Measurements from ENCODE around the gene CCNK. TPM values are rescaled to one million over a fixed set of nuclear protein-coding genes. Genes with fewer than 3 reads are reported as not detected.

Gene CCNK
- total RNA-seq, 3 donors from 2014 or later = 23.0 to 29.0 (median 23.9) TPM

DNA sequence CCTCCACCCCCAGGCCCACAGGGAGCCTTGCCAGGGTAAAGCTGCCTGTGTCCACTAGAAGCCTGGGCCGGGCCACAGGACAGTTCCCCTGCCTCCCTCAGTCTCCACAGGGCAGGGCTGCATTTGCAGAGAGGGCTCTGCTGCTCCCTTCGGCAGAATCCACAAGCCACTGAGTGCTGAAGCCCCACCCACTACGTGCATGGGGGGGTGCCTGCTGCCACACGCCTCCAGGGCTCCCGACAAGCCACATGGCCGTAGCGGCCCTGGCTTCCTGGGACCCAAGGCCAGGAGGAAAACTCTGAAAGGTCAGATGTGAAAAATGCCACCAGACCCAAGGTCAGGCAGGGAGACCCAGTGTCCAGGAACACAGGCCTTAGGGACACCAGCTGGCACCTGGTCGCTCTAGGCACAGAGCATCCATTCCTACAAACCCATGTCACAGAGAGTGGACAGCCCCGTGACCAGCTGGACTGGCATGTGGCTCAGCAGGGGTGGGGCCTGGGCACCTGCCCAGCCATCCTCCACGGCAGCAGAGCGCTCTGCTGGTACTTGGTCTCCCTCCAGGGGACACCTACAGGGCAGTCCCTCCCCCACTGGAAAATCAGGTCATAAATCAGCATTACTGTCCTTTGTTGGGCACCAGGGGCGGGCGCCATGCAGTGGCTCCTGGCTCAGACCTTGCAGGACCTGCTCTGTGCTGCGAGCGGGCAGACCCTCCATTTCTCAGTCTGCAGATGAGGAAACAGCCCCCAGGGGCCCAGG is 79.9 kb downstream of the CCNK start:
- Histone ChIP-seq H3K4me1 (peaks cover 17 to 52% of the 10 kb centered on the region in 2 donors), H3K27me3 (no peaks in the 10 kb centered on the region), H3K36me3 (no peaks in the 10 kb centered on the region), H3K9me3 (no peaks in the 10 kb centered on the region), H3K4me3 (no peak overlapping the region), H3K27ac (peak overlapping the region; percentile 79 to 80)
- TF ChIP-seq POLR2AphosphoS5 (IDR thresholded peaks at IDR 0.05) = no peak
- no peak for TF ChIP-seq POLR2A (IDR thresholded peaks at IDR 0.05)
- TF ChIP-seq, protein P1, sequence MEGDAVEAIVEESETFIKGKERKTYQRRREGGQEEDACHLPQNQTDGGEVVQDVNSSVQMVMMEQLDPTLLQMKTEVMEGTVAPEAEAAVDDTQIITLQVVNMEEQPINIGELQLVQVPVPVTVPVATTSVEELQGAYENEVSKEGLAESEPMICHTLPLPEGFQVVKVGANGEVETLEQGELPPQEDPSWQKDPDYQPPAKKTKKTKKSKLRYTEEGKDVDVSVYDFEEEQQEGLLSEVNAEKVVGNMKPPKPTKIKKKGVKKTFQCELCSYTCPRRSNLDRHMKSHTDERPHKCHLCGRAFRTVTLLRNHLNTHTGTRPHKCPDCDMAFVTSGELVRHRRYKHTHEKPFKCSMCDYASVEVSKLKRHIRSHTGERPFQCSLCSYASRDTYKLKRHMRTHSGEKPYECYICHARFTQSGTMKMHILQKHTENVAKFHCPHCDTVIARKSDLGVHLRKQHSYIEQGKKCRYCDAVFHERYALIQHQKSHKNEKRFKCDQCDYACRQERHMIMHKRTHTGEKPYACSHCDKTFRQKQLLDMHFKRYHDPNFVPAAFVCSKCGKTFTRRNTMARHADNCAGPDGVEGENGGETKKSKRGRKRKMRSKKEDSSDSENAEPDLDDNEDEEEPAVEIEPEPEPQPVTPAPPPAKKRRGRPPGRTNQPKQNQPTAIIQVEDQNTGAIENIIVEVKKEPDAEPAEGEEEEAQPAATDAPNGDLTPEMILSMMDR (IDR thresholded peaks at IDR 0.05) = no peak
- peak in 1 of 2 donors; percentile 70 for DNase-seq (ENCODE audit: low spot score in 2 of 2)
- intact Hi-C loops (cut with DNase I; ENCODE audit: low total_unique reads) = loop anchor here (5.0 kb wide), 1 partner anchor 41 kb away; the partner anchor contains the start of gene CCDC85C

DNA sequence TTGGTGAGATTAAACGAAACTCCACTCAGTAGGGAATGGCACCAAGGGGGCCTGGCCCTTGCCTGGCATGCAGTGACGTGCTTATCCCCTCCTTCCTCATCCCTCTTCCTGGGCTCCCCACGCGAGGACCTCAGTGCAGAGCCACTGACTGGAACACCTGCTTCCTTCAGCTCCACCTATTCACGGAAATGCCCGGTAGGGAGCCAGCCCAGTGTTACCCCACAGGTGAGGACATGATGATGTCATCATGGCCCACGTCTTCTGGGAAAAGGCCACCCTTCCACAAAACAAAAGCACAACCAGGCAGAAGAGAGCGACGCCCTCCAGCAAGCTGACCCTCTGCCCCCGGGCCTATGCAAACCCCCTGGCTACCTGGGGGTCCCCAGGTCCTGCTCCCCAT is 80.7 kb downstream of the CCNK start:
- Histone ChIP-seq H3K36me3 (no peaks in the 10 kb centered on the region), H3K27ac (peak overlapping the region; percentile 79 to 80), H3K4me1 (peaks cover 21 to 52% of the 10 kb centered on the region in 2 donors), H3K9me3 (no peaks in the 10 kb centered on the region), H3K27me3 (no peaks in the 10 kb centered on the region), H3K4me3 (no peak overlapping the region)
- intact Hi-C loops (cut with DNase I; ENCODE audit: low total_unique reads) = loop anchor here (5.0 kb wide), 1 partner anchor 40 kb away; the partner anchor contains the start of gene CCDC85C
- TF ChIP-seq, protein P1 (IDR thresholded peaks at IDR 0.05) = no peak
- TF ChIP-seq POLR2A (IDR thresholded peaks at IDR 0.05) (no peak), POLR2AphosphoS5 (IDR thresholded peaks at IDR 0.05) (peak in 1 of 3 donors; percentile 22)
- peak in 1 of 2 donors; percentile 71 for DNase-seq (ENCODE audit: low spot score in 2 of 2)

Other genes with a start within 250 kb of the CCNK start
- 1 to 10 TPM in 2 of 3 donors, under 1 TPM in 1; 0.96 to 3.9 (median 2.6) TPM for gene BCL11B, start 209.2 kb upstream of the CCNK start, total RNA-seq
- gene SETD3, start 550 bp upstream of the CCNK start, total RNA-seq = 100 to 1,000 TPM in 1 of 3 donors, 10 to 100 TPM in 2; 79.0 to 101 (median 89.9) TPM
- gene CCDC85C, start 122.8 kb downstream of the CCNK start, total RNA-seq = 1 to 10 TPM; 1.3 to 8.3 (median 4.3) TPM
- 1 to 10 TPM; 1.3 to 4.6 (median 2.3) TPM for gene HHIPL1, start 163.7 kb downstream of the CCNK start, total RNA-seq
- gene CYP46A1, start 202.9 kb downstream of the CCNK start, total RNA-seq = 1 to 10 TPM; 1.6 to 5.2 (median 2.6) TPM